HG03108 (cell line): ENCODE measurements around the gene WDR82.

Source experiments
- ATAC-seq: cut with Tn5 transposase; IDR thresholded peaks from one replicate; pipeline ENCODE4 v1.9.1; 2021; ENCODE audit warnings: moderate library complexity; ENCODE audit not compliant: unreplicated experiment

WDR82 gene

GRCh38 chr3:52238761-52239701 is 39.4 kb downstream of the WDR82 start, which contains the start of gene TWF2:
Gene TWF2 (minus strand): TSS chr3:52239158. CDS start chr3:52239016, 142 bp downstream.
- peak; percentile 73 for ATAC-seq

GRCh38 chr3:52238193-52238760 is 40.2 kb downstream of the WDR82 start:
- ATAC-seq = no peak

GRCh38 chr3:52237657-52238172 is 40.7 kb downstream of the WDR82 start:
- no peak for ATAC-seq

- no peak for ATAC-seq
Measured at GRCh38 chr3:52237006-52237656, 41.3 kb downstream of the WDR82 start.

- ATAC-seq = no peak
Measured at GRCh38 chr3:52236424-52236886, 42.0 kb downstream of the WDR82 start.

GRCh38 chr3:52234516-52235447 is 43.7 kb downstream of the WDR82 start:
- ATAC-seq = no peak

GRCh38 chr3:52233968-52234367 is 44.5 kb downstream of the WDR82 start:
- no peak for ATAC-seq

GRCh38 chr3:52233108-52233591 is 45.3 kb downstream of the WDR82 start:
- ATAC-seq = no peak

- ATAC-seq = no peak
Measured at GRCh38 chr3:52232279-52233107, 46.0 kb downstream of the WDR82 start.

- peak; percentile 40 for ATAC-seq
Measured at GRCh38 chr3:52231502-52232278, 46.8 kb downstream of the WDR82 start.

GRCh38 chr3:52230889-52231499 is 47.5 kb downstream of the WDR82 start:
- ATAC-seq = no peak

GRCh38 chr3:52230461-52230860 is 48.0 kb downstream of the WDR82 start:
- ATAC-seq = no peak

GRCh38 chr3:52229656-52230055 is 48.8 kb downstream of the WDR82 start:
- no peak for ATAC-seq

GRCh38 chr3:52228751-52229291 is 49.6 kb downstream of the WDR82 start:
- no peak for ATAC-seq

- ATAC-seq = no peak
Measured at GRCh38 chr3:52228266-52228665, 50.2 kb downstream of the WDR82 start.

- no peak for ATAC-seq
Measured at GRCh38 chr3:52227766-52228165, 50.7 kb downstream of the WDR82 start.

GRCh38 chr3:52227117-52227516 is 51.3 kb downstream of the WDR82 start:
- ATAC-seq = no peak
